Measurements from ENCODE around the gene KRTAP4-1. TPM values are rescaled to one million over a fixed set of nuclear protein-coding genes. Genes with fewer than 3 reads are reported as not detected.
"Not testable (repeated sequence)": the region's sequence is repeated elsewhere in the genome, so short reads cannot be mapped to it uniquely, and the experiment has no call there.

KRTAP4-1 gene
- polyA plus RNA-seq, 3 donors from 2014 or later = not detected

- no peak overlapping the region for H3K4me3 Mint-ChIP-seq
- DNase-seq = no peak
These were observed 33.2 kb downstream of the KRTAP4-1 start for GRCh38 chr17:41151525-41151924.

GRCh38 chr17:41150026-41150425 lies 34.7 kb downstream of the KRTAP4-1 start:
- Mint-ChIP-seq H3K9me3 (peaks cover 0 to 1% (median 0%) of the 10 kb centered on the region in 6 donors), H3K36me3 (no peaks in the 10 kb centered on the region), H3K4me3 (no peak overlapping the region)

More at GRCh38 chr17:41151525-41151924, 33.2 kb downstream of the KRTAP4-1 start:
- Mint-ChIP-seq H3K9me3 (no peaks in the 10 kb centered on the region), H3K27me3 (ENCODE audit: low read depth in 3 of 3) (peaks cover 0 to 10% (median 3%) of the 10 kb centered on the region in 3 donors), H3K36me3 (no peaks in the 10 kb centered on the region), H3K4me1 (no peaks in the 10 kb centered on the region), H3K27ac (no peak overlapping the region)

GRCh38 chr17:41149652-41149985 lies 35.1 kb downstream of the KRTAP4-1 start, which contains the start of gene KRTAP4-5:
Gene KRTAP4-5, minus strand, starts transcription at chr17:41149825. Its CDS starts 58 bp downstream, at chr17:41149767.
- Mint-ChIP-seq H3K27ac (no peak within 1 kb of the TSS), H3K27me3 (ENCODE audit: low read depth in 3 of 3) (peaks cover 0 to 6% (median 3%) of the 10 kb centered on the region in 3 donors), H3K9me3 (peaks cover 0 to 2% (median 0%) of the 10 kb centered on the region in 6 donors), H3K4me1 (no peaks in the 10 kb centered on the region), H3K4me3 (no peak within 1 kb of the TSS), H3K36me3 (no peaks in the 10 kb centered on the region)
- no peak for DNase-seq

More at GRCh38 chr17:41150026-41150425, 34.7 kb downstream of the KRTAP4-1 start:
- no peaks in the 10 kb centered on the region for H3K4me1 Mint-ChIP-seq
- DNase-seq = no peak
- peaks cover 0 to 6% (median 3%) of the 10 kb centered on the region in 3 donors for H3K27me3 Mint-ChIP-seq (ENCODE audit: low read depth in 3 of 3)
- no peak overlapping the region for H3K27ac Mint-ChIP-seq

- not testable (repeated sequence) for H3K27me3 Mint-ChIP-seq (ENCODE audit: low read depth in 3 of 3); DNase-seq; H3K36me3 Mint-ChIP-seq; H3K4me3 Mint-ChIP-seq; H3K4me1 Mint-ChIP-seq; H3K27ac Mint-ChIP-seq; H3K9me3 Mint-ChIP-seq
These were observed 35.6 kb downstream of the KRTAP4-1 start for GRCh38 chr17:41148971-41149651.

GRCh38 chr17:41147531-41148204 lies 37.0 kb downstream of the KRTAP4-1 start:
- H3K27ac Mint-ChIP-seq = no peak overlapping the region
- no peaks in the 10 kb centered on the region for H3K4me1 Mint-ChIP-seq

GRCh38 chr17:41145261-41145660 lies 39.5 kb downstream of the KRTAP4-1 start:
- peaks cover 0 to 10% (median 1%) of the 10 kb centered on the region in 3 donors for H3K27me3 Mint-ChIP-seq (ENCODE audit: low read depth in 3 of 3)
- H3K9me3 Mint-ChIP-seq = peaks cover 6 to 22% (median 11%) of the 10 kb centered on the region in 6 donors
- H3K27ac Mint-ChIP-seq = no peak overlapping the region
- H3K4me3 Mint-ChIP-seq = no peak overlapping the region
- DNase-seq = no peak
- no peaks in the 10 kb centered on the region for H3K4me1 Mint-ChIP-seq
- H3K36me3 Mint-ChIP-seq = peaks cover 0 to 7% (median 5%) of the 10 kb centered on the region in 3 donors

More at GRCh38 chr17:41147531-41148204, 37.0 kb downstream of the KRTAP4-1 start:
- H3K9me3 Mint-ChIP-seq = peaks cover 6 to 10% (median 7%) of the 10 kb centered on the region in 6 donors
- H3K4me3 Mint-ChIP-seq = no peak overlapping the region
- H3K36me3 Mint-ChIP-seq = peaks cover 0 to 7% (median 5%) of the 10 kb centered on the region in 3 donors
- H3K27me3 Mint-ChIP-seq (ENCODE audit: low read depth in 3 of 3) = peaks cover 0 to 6% (median 1%) of the 10 kb centered on the region in 3 donors
- no peak for DNase-seq

GRCh38 chr17:41144846-41145245 lies 39.9 kb downstream of the KRTAP4-1 start:
- Mint-ChIP-seq H3K27ac (no peak overlapping the region), H3K4me1 (no peaks in the 10 kb centered on the region), H3K36me3 (peaks cover 0 to 7% (median 5%) of the 10 kb centered on the region in 3 donors), H3K27me3 (ENCODE audit: low read depth in 3 of 3) (peaks cover 0 to 10% (median 1%) of the 10 kb centered on the region in 3 donors), H3K9me3 (peaks cover 6 to 22% (median 11%) of the 10 kb centered on the region in 6 donors), H3K4me3 (no peak overlapping the region)
- no peak for DNase-seq

- Mint-ChIP-seq H3K27me3 (ENCODE audit: low read depth in 3 of 3) (peaks cover under 1 to 19% (median 2%) of the 10 kb centered on the region in 3 donors), H3K4me1 (no peaks in the 10 kb centered on the region), H3K36me3 (peaks cover 0 to 11% (median 10%) of the 10 kb centered on the region in 3 donors), H3K9me3 (peaks cover 6 to 27% (median 13%) of the 10 kb centered on the region in 6 donors), H3K4me3 (no peak overlapping the region), H3K27ac (no peak overlapping the region)
- DNase-seq = no peak
These were observed 43.4 kb downstream of the KRTAP4-1 start for GRCh38 chr17:41141361-41141760.

- peaks cover 6 to 27% (median 13%) of the 10 kb centered on the region in 6 donors for H3K9me3 Mint-ChIP-seq
- H3K27ac Mint-ChIP-seq = no peak within 1 kb of the TSS
- H3K36me3 Mint-ChIP-seq = peaks cover 0 to 11% (median 10%) of the 10 kb centered on the region in 3 donors
- H3K27me3 Mint-ChIP-seq (ENCODE audit: low read depth in 3 of 3) = peaks cover 1 to 19% (median 2%) of the 10 kb centered on the region in 3 donors
- no peak for DNase-seq
- no peaks in the 10 kb centered on the region for H3K4me1 Mint-ChIP-seq
- H3K4me3 Mint-ChIP-seq = no peak within 1 kb of the TSS
These were observed 44.2 kb downstream of the KRTAP4-1 start, which contains the start of gene KRTAP4-6 for GRCh38 chr17:41140360-41141131. Gene KRTAP4-6, minus strand, starts transcription at chr17:41140544. Its CDS starts 57 bp downstream, at chr17:41140487.

- H3K27ac Mint-ChIP-seq, DNase-seq, H3K4me3 Mint-ChIP-seq, H3K4me1 Mint-ChIP-seq: not testable (repeated sequence)
- H3K36me3 Mint-ChIP-seq = peaks cover 0 to 11% (median 10%) of the 10 kb centered on the region in 3 donors
- H3K27me3 Mint-ChIP-seq (ENCODE audit: low read depth in 3 of 3) = peaks cover 1 to 19% (median 2%) of the 10 kb centered on the region in 3 donors
- peaks cover 6 to 27% (median 12%) of the 10 kb centered on the region in 6 donors for H3K9me3 Mint-ChIP-seq
These were observed 44.8 kb downstream of the KRTAP4-1 start for GRCh38 chr17:41139865-41140264.

Other genes with a start within 250 kb of the KRTAP4-1 start
- gene KRT23, start 247.3 kb downstream of the KRTAP4-1 start, polyA plus RNA-seq = not detected
- not detected for gene KRT39, start 218.0 kb downstream of the KRTAP4-1 start, polyA plus RNA-seq
- gene KRT40, start 200.6 kb downstream of the KRTAP4-1 start, polyA plus RNA-seq = not detected
- not detected for gene KRTAP3-3, start 190.7 kb downstream of the KRTAP4-1 start, polyA plus RNA-seq
- gene KRTAP3-2, start 185.0 kb downstream of the KRTAP4-1 start, polyA plus RNA-seq = not detected
- not detected for gene KRTAP3-1, start 175.8 kb downstream of the KRTAP4-1 start, polyA plus RNA-seq
- not detected for gene KRTAP1-5, start 157.7 kb downstream of the KRTAP4-1 start, polyA plus RNA-seq
- gene KRTAP1-4, start 154.7 kb downstream of the KRTAP4-1 start, polyA plus RNA-seq = not detected
- gene KRTAP1-3, start 150.0 kb downstream of the KRTAP4-1 start, polyA plus RNA-seq = not detected
- not detected for gene KRTAP1-1, start 143.5 kb downstream of the KRTAP4-1 start, polyA plus RNA-seq
- not detected for gene KRTAP2-1, start 137.6 kb downstream of the KRTAP4-1 start, polyA plus RNA-seq
- gene KRTAP2-2, start 129.7 kb downstream of the KRTAP4-1 start, polyA plus RNA-seq = not detected
- not detected for gene KRTAP2-3, start 124.8 kb downstream of the KRTAP4-1 start, polyA plus RNA-seq
- gene KRTAP2-4, start 119.0 kb downstream of the KRTAP4-1 start, polyA plus RNA-seq = not detected
- not detected for gene KRTAP4-7, start 100.8 kb downstream of the KRTAP4-1 start, polyA plus RNA-seq
- gene KRTAP4-8, start 86.8 kb downstream of the KRTAP4-1 start, polyA plus RNA-seq = not detected
- gene KRTAP4-16, start 82.7 kb downstream of the KRTAP4-1 start, polyA plus RNA-seq = not detected
- not detected for gene KRTAP4-9, start 79.5 kb downstream of the KRTAP4-1 start, polyA plus RNA-seq
- gene KRTAP4-11, start 66.5 kb downstream of the KRTAP4-1 start, polyA plus RNA-seq = not detected
- gene KRTAP4-12, start 60.7 kb downstream of the KRTAP4-1 start, polyA plus RNA-seq = not detected
- not detected for gene KRTAP4-6, start 44.4 kb downstream of the KRTAP4-1 start, polyA plus RNA-seq
- gene KRTAP4-5, start 35.1 kb downstream of the KRTAP4-1 start, polyA plus RNA-seq = not detected
- gene KRTAP4-4, start 24.2 kb downstream of the KRTAP4-1 start, polyA plus RNA-seq = not detected
- not detected for gene KRTAP4-3, start 16.7 kb downstream of the KRTAP4-1 start, polyA plus RNA-seq
- gene KRTAP4-2, start 6.7 kb downstream of the KRTAP4-1 start, polyA plus RNA-seq = not detected
- gene KRTAP9-1, start 5.0 kb upstream of the KRTAP4-1 start, polyA plus RNA-seq = not detected
- gene KRTAP9-2, start 41.7 kb upstream of the KRTAP4-1 start, polyA plus RNA-seq = not detected
- gene KRTAP9-3, start 47.5 kb upstream of the KRTAP4-1 start, polyA plus RNA-seq = not detected
- not detected for gene KRTAP9-8, start 53.1 kb upstream of the KRTAP4-1 start, polyA plus RNA-seq
- not detected for gene KRTAP9-4, start 64.8 kb upstream of the KRTAP4-1 start, polyA plus RNA-seq
- not detected for gene KRTAP9-9, start 70.5 kb upstream of the KRTAP4-1 start, polyA plus RNA-seq
- not detected for gene KRTAP9-6, start 80.5 kb upstream of the KRTAP4-1 start, polyA plus RNA-seq
- gene KRTAP9-7, start 90.8 kb upstream of the KRTAP4-1 start, polyA plus RNA-seq = not detected
- gene KRTAP29-1, start 117.9 kb upstream of the KRTAP4-1 start, polyA plus RNA-seq = not detected
- under 1 TPM in 2 of 3 donors, not detected in 1; 0.17 to 0.30 TPM for gene KRTAP16-1, start 124.4 kb upstream of the KRTAP4-1 start, polyA plus RNA-seq
- not detected for gene KRTAP17-1, start 130.8 kb upstream of the KRTAP4-1 start, polyA plus RNA-seq
- not detected for gene KRT33A, start 165.9 kb upstream of the KRTAP4-1 start, polyA plus RNA-seq
- gene KRT33B, start 184.9 kb upstream of the KRTAP4-1 start, polyA plus RNA-seq = not detected
- not detected for gene KRT34, start 197.4 kb upstream of the KRTAP4-1 start, polyA plus RNA-seq
- gene KRT31, start 212.7 kb upstream of the KRTAP4-1 start, polyA plus RNA-seq = not detected
- not detected for gene KRT37, start 239.7 kb upstream of the KRTAP4-1 start, polyA plus RNA-seq